OCI-LY7 (cell line): ENCODE measurements around the gene MROH2A.

Experiments
- EZH2phosphoT487 ChIP-seq: fragments of 200-600 bp; sonication (generic); IDR thresholded peaks from 2 replicates; pipeline ENCODE4 v1.6.1; 2018; ENCODE audit warnings: low read depth, borderline replicate concordance, mild to moderate bottlenecking, mixed run types, antibody characterized with exemption, low read length, moderate library complexity, mixed read lengths
- TF ChIP-seq, protein P1 (sequence below): fragments of 200-600 bp; sonication (generic); conservative IDR thresholded peaks from 2 replicates; pipeline ENCODE4 v1.5.1; 2014; ENCODE audit warnings: mild to moderate bottlenecking, antibody characterized with exemption, low read length, moderate library complexity, mixed read lengths

DNA sequence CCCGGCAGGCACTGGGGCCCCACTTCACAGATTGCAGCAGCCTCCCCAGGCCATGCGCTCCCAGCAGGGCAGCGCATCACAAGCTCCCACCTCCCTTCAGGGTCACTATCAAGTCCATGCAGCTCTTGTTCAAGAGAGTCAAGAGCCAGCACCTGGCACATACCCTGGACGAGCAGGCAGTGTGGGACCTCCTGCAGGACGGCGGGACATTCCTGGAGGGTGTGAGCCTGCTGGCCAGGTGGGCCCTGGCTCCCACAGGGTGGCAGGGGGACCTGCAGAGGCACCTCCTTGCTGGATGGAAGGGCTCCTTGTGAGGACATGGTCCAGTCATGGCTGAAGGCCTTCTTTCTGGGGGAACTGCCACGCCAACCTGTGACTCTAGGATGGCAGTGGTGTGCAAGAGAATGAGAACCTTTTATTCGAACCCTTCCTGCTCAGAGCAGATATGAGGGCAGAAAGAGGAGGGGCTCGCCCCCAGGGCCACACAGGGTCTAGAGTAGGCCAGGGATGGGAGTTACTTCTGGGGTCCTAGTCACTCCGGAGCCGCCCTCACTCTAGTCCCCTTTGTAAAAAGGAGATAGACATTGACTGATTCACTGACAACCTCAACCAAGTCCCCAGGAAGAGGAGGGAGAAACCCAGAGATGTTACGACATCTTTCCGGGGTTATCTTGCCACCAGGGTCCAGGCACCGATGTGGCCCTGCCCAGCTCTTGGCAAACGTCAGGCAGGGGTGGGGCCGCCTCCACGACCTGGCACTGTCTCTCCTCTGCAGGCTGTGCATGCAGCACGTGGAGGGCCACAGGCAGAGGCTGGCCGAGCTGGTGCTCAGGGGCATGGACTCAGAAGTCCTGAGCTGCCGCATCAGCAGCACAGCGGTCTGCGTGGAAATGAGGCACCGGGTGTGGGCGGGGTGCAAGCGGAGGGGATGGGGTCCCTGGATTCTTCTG is 44.9 kb downstream of the MROH2A start:
- TF ChIP-seq, protein P1, sequence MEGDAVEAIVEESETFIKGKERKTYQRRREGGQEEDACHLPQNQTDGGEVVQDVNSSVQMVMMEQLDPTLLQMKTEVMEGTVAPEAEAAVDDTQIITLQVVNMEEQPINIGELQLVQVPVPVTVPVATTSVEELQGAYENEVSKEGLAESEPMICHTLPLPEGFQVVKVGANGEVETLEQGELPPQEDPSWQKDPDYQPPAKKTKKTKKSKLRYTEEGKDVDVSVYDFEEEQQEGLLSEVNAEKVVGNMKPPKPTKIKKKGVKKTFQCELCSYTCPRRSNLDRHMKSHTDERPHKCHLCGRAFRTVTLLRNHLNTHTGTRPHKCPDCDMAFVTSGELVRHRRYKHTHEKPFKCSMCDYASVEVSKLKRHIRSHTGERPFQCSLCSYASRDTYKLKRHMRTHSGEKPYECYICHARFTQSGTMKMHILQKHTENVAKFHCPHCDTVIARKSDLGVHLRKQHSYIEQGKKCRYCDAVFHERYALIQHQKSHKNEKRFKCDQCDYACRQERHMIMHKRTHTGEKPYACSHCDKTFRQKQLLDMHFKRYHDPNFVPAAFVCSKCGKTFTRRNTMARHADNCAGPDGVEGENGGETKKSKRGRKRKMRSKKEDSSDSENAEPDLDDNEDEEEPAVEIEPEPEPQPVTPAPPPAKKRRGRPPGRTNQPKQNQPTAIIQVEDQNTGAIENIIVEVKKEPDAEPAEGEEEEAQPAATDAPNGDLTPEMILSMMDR = no peak
- TF ChIP-seq EZH2phosphoT487 = no peak
